ENCODE results near the gene CATSPERE. TPM values are rescaled to one million over a fixed set of nuclear protein-coding genes. Genes with fewer than 3 reads are reported as not detected.

CATSPERE gene
- total RNA-seq, 3 donors from 2014 or later: 1.3 to 3.2 (median 2.0) TPM

GRCh38 chr1:244419024-244419423, 42.0 kb upstream of the CATSPERE start:
- Histone ChIP-seq H3K4me1 (no peaks in the 10 kb centered on the region), H3K27ac (no peak overlapping the region), H3K9me3 (no peaks in the 10 kb centered on the region), H3K4me3 (no peak overlapping the region), H3K27me3 (no peaks in the 10 kb centered on the region), H3K36me3 (peaks cover 5% of the 10 kb centered on the region)
- intact Hi-C loops (cut with DNase I; ENCODE audit: low total_unique reads): no loop called here
- TF ChIP-seq POLR2A (IDR thresholded peaks at IDR 0.05) (no peak), CTCF (IDR thresholded peaks at IDR 0.05) (no peak), POLR2AphosphoS5 (IDR thresholded peaks at IDR 0.05) (no peak)
- no peak for DNase-seq (ENCODE audit: low spot score in 2 of 2)

DNA sequence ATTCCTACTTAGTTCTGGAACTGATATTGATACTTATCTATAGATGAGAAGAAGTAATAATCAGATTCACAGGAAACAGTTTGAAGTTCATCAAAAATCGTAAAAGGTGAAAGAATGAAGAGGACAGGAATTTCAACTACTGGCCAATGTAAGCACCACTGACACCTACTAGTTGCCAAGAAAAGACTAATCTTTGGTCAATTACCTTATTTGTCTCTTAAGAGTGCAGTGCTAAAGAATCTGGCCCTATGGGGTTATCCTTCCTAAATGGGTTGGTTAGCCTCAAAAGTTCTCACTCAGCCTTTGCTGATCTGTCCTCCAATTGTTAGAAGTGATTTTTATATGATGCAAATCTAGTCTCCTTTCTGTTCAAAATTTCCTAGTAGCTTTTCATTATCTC, 38.9 kb upstream of the CATSPERE start:
- Histone ChIP-seq H3K9me3 (no peaks in the 10 kb centered on the region), H3K27me3 (no peaks in the 10 kb centered on the region), H3K4me1 (no peaks in the 10 kb centered on the region), H3K27ac (no peak overlapping the region), H3K4me3 (no peak overlapping the region), H3K36me3 (peaks cover under 1% of the 10 kb centered on the region)
- intact Hi-C loops (cut with DNase I; ENCODE audit: low total_unique reads): no loop called here
- TF ChIP-seq POLR2A (IDR thresholded peaks at IDR 0.05): no peak
- TF ChIP-seq CTCF (IDR thresholded peaks at IDR 0.05): no peak
- TF ChIP-seq POLR2AphosphoS5 (IDR thresholded peaks at IDR 0.05): no peak
- no peak for DNase-seq (ENCODE audit: low spot score in 2 of 2)

DNA sequence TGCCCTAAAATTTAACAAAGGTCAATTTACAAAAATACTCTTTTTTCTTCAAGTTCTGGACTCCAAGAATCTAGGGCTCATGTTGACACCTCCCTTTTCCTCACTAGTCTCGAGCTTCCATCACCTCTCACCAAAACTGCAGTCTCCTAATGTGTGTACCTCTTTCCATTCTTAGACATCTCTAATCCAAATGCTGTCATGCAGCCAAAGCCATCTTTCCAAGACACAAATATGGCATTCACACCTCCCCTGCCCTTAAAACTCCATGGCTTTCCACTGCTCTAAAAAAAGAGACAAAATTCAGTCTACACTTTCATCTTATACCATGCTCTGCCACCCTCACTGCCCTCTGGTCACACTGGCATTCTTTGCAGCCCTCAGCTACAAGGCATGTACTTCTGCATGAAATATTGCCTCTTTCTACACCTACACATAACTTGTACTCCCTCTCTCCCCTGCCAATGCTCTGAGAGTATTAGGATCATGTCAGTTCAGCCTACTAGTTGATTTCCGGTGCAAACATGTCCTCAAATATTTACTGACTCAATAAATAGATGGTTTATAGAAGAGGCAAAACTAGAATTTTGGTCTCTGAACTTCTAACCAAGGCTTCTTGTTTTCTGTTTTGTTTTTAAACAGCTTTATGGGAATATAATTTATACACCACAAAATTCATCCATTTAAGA, 36.3 kb upstream of the CATSPERE start:
- no peak overlapping the region for H3K27ac ChIP-seq
- TF ChIP-seq CTCF (IDR thresholded peaks at IDR 0.05): no peak
- no peak for TF ChIP-seq POLR2AphosphoS5 (IDR thresholded peaks at IDR 0.05)
- no peak for TF ChIP-seq POLR2A (IDR thresholded peaks at IDR 0.05)
- no peaks in the 10 kb centered on the region for H3K4me1 ChIP-seq
- no peak overlapping the region for H3K4me3 ChIP-seq
- H3K27me3 ChIP-seq: no peaks in the 10 kb centered on the region
- no peaks in the 10 kb centered on the region for H3K36me3 ChIP-seq
- H3K9me3 ChIP-seq: no peaks in the 10 kb centered on the region
- no peak for DNase-seq (ENCODE audit: low spot score in 2 of 2)
- intact Hi-C loops (cut with DNase I; ENCODE audit: low total_unique reads): no loop called here

DNA sequence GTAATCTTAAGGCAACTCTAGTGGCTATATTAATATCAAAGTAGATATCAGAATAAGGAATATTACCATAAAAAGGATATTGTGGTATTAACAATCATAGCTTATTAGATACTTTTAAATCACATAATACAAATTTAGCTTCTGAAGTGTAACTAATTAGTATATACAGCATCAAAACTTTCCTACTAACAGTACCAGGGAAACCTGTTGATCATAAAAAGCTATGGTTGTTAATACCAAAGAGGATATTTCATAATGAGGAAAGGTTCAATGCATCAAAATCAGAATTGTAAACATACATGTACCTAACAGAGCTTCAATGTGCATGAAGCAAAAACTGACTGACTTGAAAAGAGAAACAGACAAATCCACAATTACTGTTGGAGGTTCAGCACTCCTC, 33.4 kb upstream of the CATSPERE start:
- no peak for DNase-seq (ENCODE audit: low spot score in 2 of 2)
- TF ChIP-seq CTCF (IDR thresholded peaks at IDR 0.05) (no peak), POLR2AphosphoS5 (IDR thresholded peaks at IDR 0.05) (no peak), POLR2A (IDR thresholded peaks at IDR 0.05) (no peak)
- Histone ChIP-seq H3K4me3 (no peak overlapping the region), H3K9me3 (no peaks in the 10 kb centered on the region), H3K27ac (no peak overlapping the region), H3K36me3 (no peaks in the 10 kb centered on the region), H3K4me1 (no peaks in the 10 kb centered on the region), H3K27me3 (no peaks in the 10 kb centered on the region)
- intact Hi-C loops (cut with DNase I; ENCODE audit: low total_unique reads): no loop called here

DNA sequence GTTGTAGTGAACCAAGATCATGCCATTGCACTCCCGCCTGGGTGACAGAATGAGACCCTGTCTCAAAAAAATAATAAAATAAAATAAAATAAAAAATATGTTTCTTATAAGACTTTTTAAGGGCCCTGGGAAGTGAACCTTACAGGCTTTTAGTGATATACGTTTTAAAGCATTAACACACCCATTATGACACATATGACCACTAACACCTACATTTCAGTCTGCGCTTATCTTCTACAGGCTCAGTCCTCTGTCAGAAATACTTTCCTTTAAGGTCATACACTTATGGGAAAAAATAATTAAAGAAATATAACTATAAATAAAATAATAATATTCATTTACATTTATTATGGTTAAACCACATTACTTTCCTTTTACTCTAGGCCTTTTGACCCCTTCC, 31.3 kb upstream of the CATSPERE start:
- H3K4me1 ChIP-seq: no peaks in the 10 kb centered on the region

More for the DNA sequence above, 31.3 kb upstream of the CATSPERE start:
- no peak overlapping the region for H3K4me3 ChIP-seq
- no peaks in the 10 kb centered on the region for H3K9me3 ChIP-seq
- no peak for DNase-seq (ENCODE audit: low spot score in 2 of 2)
- TF ChIP-seq CTCF (IDR thresholded peaks at IDR 0.05) (no peak), POLR2AphosphoS5 (IDR thresholded peaks at IDR 0.05) (no peak), POLR2A (IDR thresholded peaks at IDR 0.05) (no peak)
- H3K27ac ChIP-seq: no peak overlapping the region
- no peaks in the 10 kb centered on the region for H3K27me3 ChIP-seq
- H3K36me3 ChIP-seq: no peaks in the 10 kb centered on the region
- intact Hi-C loops (cut with DNase I; ENCODE audit: low total_unique reads): no loop called here

Measured in breast epithelium (tissue), 4 donors.